Thyroid gland (tissue), 4 donors: ENCODE results near the gene NMBR. TPM values are rescaled to one million over a fixed set of nuclear protein-coding genes. Genes with fewer than 3 reads are reported as not detected.
"Not testable (repeated sequence)": the region's sequence is repeated elsewhere in the genome, so short reads cannot be mapped to it uniquely, and the experiment has no call there.

Experiments used
- DNase-seq, 2 donors: peaks; one replicate each; pipeline ENCODE4 v3.0.0-alpha.2; 2019
- H3K27ac ChIP-seq, 3 donors: fragments of 200-600 bp; sonication (generic); 1 replicate in 2 of 3; 2 replicates in 1 of 3; pipeline ENCODE4 v1.5.1; 2016 to 2019; ENCODE audit warnings: mild to moderate bottlenecking in 1 of 3, moderate library complexity in 1 of 3
- H3K27me3 ChIP-seq: fragments of 200-600 bp; sonication (generic); one replicate; pipeline ENCODE4 v1.5.1; 2019
- H3K36me3 ChIP-seq, 2 donors: fragments of 200-600 bp; sonication (generic); one replicate each; pipeline ENCODE4 v1.5.1; 2016 to 2019
- H3K4me1 ChIP-seq, 2 donors: fragments of 200-600 bp; sonication (generic); one replicate each; pipeline ENCODE4 v1.5.1; 2017 to 2019
- H3K4me3 ChIP-seq, 3 donors: fragments of 200-600 bp; sonication (generic); replicated peaks in 1 of 3; 1 replicate in 2 of 3; 2 replicates in 1 of 3; pipeline ENCODE4 v1.5.1; 2016; ENCODE audit warnings: mild to moderate bottlenecking in 1 of 3
- H3K9me3 ChIP-seq: fragments of 200-600 bp; sonication (generic); one replicate; pipeline ENCODE4 v1.5.1; 2017
- CTCF ChIP-seq, 6 experiments: fragments of 200-600 bp in 3 of 6; fragments of 450-650 bp in 3 of 6; sonication (generic) in 3 of 6; IDR thresholded peaks; one replicate each; pipeline ENCODE4 v1.5.1; 2016 to 2019; ENCODE audit warnings: antibody characterized with exemption in 6 of 6, mild to moderate bottlenecking in 2 of 6, inconsistent platforms in 1 of 6, moderate library complexity in 1 of 6
- POLR2A ChIP-seq, 2 donors: fragments of 450-650 bp; IDR thresholded peaks; one replicate each; pipeline ENCODE4 v1.6.1; 2017; ENCODE audit warnings: antibody characterized with exemption in 2 of 2, mild to moderate bottlenecking in 2 of 2, moderate library complexity in 1 of 2
- WGBS, 2 donors: methylation state at CpG; one replicate each; pipeline ENCODE4 v1.1.5; 2017; 5-methylcytosine and 5-hydroxymethylcytosine counted together
- intact Hi-C: fragments of 100-400 bp; cut with DNase I; formaldehyde crosslinking; loops from one replicate; pipeline ENCODE4 v1.15.1; 2023
- total RNA-seq, 4 donors: library from RNA; depleted of rRNA; stranded (reverse); fragments of >200 nt; gene quantifications; one replicate each; pipeline ENCODE4 v1.2.3, GENCODE V29; 2016

NMBR gene
- total RNA-seq, 4 donors from 2014 or later = 0.33 TPM; not detected in 3

GRCh38 chr6:142167486-142167885 is 20.6 kb upstream of the NMBR start:
- no peak for DNase-seq
- intact Hi-C loops = no loop called here
- no peak for TF ChIP-seq CTCF (IDR thresholded peaks at IDR 0.05)
- TF ChIP-seq POLR2A (IDR thresholded peaks at IDR 0.05) = no peak

GRCh38 chr6:142167071-142167470 is 20.1 kb upstream of the NMBR start:
- DNase-seq = no peak
- peaks cover 3 to 17% of the 10 kb centered on the region in 2 donors for H3K36me3 ChIP-seq
- intact Hi-C loops = no loop called here
- 93 to 96% methylated on average over 3 of the region's 3 CpGs for WGBS, 2 donors
- H3K4me3 ChIP-seq = no peak overlapping the region
- H3K9me3 ChIP-seq = no peaks in the 10 kb centered on the region
- no peak overlapping the region for H3K27ac ChIP-seq
- peaks cover 0 to 3% of the 10 kb centered on the region in 2 donors for H3K4me1 ChIP-seq
- TF ChIP-seq POLR2A (IDR thresholded peaks at IDR 0.05) (no peak), CTCF (IDR thresholded peaks at IDR 0.05) (no peak)
- H3K27me3 ChIP-seq = no peaks in the 10 kb centered on the region

More at GRCh38 chr6:142167486-142167885, 20.6 kb upstream of the NMBR start:
- WGBS, 2 donors = 92 to 94% methylated on average over 2 of the region's 2 CpGs
- no peaks in the 10 kb centered on the region for H3K27me3 ChIP-seq
- H3K36me3 ChIP-seq = peaks cover 7 to 17% of the 10 kb centered on the region in 2 donors
- H3K4me3 ChIP-seq = no peak overlapping the region
- H3K4me1 ChIP-seq = peaks cover 0 to 2% of the 10 kb centered on the region in 2 donors
- no peaks in the 10 kb centered on the region for H3K9me3 ChIP-seq
- no peak overlapping the region for H3K27ac ChIP-seq

- Histone ChIP-seq H3K4me3 (no peak overlapping the region), H3K27ac (no peak overlapping the region), H3K4me1 (peaks cover 3 to 5% of the 10 kb centered on the region in 2 donors), H3K36me3 (peaks cover 0 to 14% of the 10 kb centered on the region in 2 donors), H3K27me3 (no peaks in the 10 kb centered on the region), H3K9me3 (no peaks in the 10 kb centered on the region)
- DNase-seq = no peak
- intact Hi-C loops = no loop called here
- WGBS, 2 donors = 91 to 92% methylated on average over 4 of the region's 4 CpGs
- TF ChIP-seq CTCF (IDR thresholded peaks at IDR 0.05) (no peak), POLR2A (IDR thresholded peaks at IDR 0.05) (no peak)
These were observed 18.3 kb upstream of the NMBR start for GRCh38 chr6:142165227-142165626.

GRCh38 chr6:142162780-142163179 is 15.9 kb upstream of the NMBR start:
- TF ChIP-seq CTCF (IDR thresholded peaks at IDR 0.05) = no peak
- TF ChIP-seq POLR2A (IDR thresholded peaks at IDR 0.05) = no peak
- intact Hi-C loops = no loop called here
- DNase-seq = no peak
- peaks cover 3 to 5% of the 10 kb centered on the region in 2 donors for H3K4me1 ChIP-seq
- WGBS, 2 donors = 82 to 94% methylated on average over 1 of the region's 1 CpG
- H3K4me3 ChIP-seq = no peak overlapping the region
- peaks cover 0 to 8% of the 10 kb centered on the region in 2 donors for H3K36me3 ChIP-seq
- no peaks in the 10 kb centered on the region for H3K27me3 ChIP-seq
- H3K27ac ChIP-seq = no peak overlapping the region
- no peaks in the 10 kb centered on the region for H3K9me3 ChIP-seq

GRCh38 chr6:142156758-142157068 is 9.8 kb upstream of the NMBR start:
- 84 to 92% methylated on average over 4 of the region's 4 CpGs for WGBS, 2 donors
- H3K4me3 ChIP-seq, intact Hi-C loops, H3K4me1 ChIP-seq, H3K36me3 ChIP-seq, H3K27me3 ChIP-seq, DNase-seq, H3K27ac ChIP-seq, H3K9me3 ChIP-seq: not testable (repeated sequence)
